ENCODE results near the gene RAB11FIP4.
"Not testable (repeated sequence)": the region's sequence is repeated elsewhere in the genome, so short reads cannot be mapped to it uniquely, and the experiment has no call there.

RAB11FIP4 gene, protein sequence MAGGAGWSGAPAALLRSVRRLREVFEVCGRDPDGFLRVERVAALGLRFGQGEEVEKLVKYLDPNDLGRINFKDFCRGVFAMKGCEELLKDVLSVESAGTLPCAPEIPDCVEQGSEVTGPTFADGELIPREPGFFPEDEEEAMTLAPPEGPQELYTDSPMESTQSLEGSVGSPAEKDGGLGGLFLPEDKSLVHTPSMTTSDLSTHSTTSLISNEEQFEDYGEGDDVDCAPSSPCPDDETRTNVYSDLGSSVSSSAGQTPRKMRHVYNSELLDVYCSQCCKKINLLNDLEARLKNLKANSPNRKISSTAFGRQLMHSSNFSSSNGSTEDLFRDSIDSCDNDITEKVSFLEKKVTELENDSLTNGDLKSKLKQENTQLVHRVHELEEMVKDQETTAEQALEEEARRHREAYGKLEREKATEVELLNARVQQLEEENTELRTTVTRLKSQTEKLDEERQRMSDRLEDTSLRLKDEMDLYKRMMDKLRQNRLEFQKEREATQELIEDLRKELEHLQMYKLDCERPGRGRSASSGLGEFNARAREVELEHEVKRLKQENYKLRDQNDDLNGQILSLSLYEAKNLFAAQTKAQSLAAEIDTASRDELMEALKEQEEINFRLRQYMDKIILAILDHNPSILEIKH

DNA sequence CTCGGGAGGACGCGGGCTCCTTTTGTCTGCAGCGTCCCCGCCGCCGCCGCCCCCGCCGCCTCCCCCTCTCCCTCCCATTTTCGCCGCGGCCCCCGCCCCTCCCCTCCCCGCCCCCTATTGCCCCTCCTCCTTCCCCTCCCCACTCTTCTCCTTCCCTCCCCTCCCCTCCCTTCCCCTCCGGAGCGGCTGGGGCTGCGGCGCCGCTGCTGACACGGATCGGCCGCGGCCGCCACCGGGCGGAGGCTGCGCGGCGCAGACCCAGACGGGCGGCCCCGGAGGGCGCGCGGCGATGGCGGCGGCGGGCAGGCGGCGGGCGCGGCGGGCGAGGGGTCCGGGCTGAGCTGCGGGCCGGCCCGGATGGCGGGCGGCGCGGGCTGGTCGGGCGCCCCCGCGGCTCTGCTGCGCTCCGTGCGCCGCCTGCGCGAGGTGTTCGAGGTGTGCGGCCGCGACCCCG, at the start of gene RAB11FIP4:
Gene RAB11FIP4 (plus strand): TSS at position 180 of the 454 bp plus-strand sequence. CDS start 178 bp downstream, at position 358.
- no peak for DNase-seq

DNA sequence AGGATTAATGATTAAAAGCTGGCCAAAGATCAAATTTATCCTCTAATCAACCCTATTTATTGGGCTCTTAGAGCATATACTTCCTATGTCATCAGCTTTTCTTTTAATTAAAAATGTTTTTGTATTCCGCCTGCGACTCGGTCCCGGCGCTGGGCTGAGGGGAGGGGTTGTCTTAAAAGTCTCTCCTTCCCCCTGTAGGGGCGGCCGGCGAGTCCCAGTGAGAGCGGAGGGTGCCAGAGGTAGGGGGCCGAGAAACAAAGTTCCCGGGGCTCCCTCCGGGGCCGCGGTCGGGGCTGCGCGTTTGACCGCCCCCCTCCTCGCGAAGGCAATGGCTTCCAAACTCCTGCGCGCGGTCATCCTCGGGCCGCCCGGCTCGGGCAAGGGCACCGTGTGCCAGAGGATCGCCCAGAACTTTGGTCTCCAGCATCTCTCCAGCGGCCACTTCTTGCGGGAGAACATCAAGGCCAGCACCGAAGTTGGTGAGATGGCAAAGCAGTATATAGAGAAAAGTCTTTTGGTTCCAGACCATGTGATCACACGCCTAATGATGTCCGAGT, 46.2 kb upstream of the RAB11FIP4 start:
- DNase-seq = not testable (repeated sequence)

DNA sequence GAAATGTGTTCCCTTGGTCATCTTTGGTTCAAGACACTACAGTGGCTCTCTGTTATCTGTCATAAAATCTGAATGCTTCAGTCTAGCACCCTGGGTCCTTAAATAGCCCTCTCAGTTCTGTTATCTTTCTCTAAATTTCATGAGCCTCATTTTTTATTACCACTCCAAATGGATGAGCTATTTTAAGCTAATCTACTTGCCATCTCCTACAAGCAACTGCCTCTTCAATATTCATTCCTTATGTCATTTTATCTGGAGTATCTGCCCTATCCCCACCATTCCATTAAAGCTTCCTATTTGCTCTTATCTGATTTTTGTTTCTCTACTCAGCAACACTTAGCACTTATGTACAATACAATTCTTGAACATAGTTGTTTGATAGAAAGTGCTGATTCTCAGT, 42.0 kb upstream of the RAB11FIP4 start:
- DNase-seq = no peak

DNA sequence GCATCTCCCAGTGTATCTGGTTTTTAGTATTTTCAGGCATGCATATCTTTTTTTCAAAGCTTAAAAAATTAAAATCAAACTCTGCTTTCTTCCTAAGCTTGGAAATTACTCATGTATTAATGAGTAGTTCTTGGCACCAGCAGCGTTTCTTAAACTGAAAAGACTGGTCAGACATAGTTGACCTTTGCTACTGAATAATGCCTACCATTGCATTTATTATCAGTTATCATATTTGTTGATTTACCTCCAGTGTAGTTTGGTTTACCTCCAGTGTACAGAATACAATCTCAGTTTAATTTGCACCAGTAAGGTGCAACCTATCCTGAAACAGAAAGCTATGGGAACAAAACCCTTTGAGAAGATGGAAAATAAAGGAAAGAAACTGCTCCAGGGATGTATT, 35.5 kb upstream of the RAB11FIP4 start:
- DNase-seq = no peak

DNA sequence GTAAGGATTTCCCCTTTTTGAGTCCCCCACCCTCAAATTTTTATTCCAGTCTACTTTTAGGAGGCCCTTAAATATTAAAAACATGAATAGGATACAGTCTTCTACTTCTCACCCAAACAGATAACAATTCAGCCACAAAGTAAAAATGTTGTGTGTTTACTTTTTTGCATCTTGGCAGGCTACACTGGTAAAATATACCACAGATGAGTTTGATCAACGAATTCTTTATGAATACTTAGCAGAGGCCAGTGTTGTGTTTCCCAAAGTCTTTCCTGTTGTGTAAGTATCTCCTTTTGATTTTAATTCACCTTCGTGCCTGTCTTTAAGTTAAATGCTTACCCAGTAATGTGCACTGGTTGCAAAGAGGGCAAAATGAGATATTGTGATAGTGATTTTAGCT, 34.4 kb upstream of the RAB11FIP4 start:
- DNase-seq = no peak

DNA sequence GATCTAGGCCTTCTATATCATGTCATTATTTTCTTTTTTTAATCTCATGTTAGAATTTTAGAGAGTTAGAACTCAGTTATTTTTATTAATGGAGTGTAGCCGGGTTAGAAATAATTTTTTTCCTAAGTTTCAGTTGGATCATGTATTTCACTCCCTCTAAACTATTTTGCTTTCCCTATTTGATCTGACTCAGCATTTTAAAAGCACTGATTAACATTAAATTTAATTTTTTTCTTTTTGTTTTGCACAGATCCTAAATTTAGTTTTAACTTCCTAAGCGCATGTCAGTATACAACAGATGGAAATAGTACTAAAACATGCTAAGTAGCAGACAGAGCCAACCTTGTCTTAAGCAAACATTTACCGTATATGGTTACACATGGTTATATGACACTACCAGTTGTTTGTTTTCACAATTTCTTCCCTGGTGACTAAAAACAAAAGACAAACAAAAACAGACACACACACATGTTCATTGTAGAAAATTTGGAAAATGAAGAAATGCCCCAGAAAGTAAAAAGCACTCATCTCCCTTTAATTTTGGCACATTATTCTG, 33.6 kb upstream of the RAB11FIP4 start:
- DNase-seq = no peak

DNA sequence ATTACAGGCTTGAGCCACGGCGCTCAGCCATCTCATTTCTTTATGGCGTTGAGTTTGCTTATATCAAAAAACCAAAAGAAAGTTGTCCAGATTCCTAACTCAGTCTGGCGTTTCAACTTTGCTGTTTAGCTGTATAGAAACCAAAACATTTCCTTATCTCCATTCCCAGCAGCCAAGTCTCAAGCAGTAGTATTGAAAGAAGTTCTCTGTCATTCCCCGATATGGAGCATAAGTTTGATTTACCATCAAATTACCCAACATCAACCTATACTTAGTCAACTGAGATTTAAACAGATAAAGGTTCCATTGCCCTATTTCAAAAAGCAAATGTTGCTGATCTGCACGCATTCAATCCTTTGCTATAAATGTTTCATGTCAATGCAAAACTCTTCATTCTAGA, 27.5 kb upstream of the RAB11FIP4 start:
- DNase-seq = no peak

DNA sequence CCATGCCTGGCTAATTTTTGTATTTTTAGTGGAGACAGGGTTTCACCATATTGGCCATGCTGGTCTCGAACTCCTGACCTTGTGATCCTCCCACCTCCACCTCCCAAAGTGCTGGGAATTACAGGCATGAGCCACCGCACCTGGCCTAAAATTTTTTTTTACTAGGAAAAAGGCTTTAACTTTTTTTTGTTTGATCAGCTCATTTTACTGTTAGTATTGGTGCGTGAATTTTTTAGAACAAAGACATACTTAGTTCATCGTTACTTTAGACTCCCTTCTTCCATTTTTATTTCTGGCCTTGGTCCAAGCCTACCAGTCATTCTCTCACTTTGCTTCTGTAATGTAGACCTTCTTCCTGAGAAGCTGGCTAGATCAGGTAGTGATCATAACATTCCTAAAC, 25.4 kb upstream of the RAB11FIP4 start:
- no peak for DNase-seq

DNA sequence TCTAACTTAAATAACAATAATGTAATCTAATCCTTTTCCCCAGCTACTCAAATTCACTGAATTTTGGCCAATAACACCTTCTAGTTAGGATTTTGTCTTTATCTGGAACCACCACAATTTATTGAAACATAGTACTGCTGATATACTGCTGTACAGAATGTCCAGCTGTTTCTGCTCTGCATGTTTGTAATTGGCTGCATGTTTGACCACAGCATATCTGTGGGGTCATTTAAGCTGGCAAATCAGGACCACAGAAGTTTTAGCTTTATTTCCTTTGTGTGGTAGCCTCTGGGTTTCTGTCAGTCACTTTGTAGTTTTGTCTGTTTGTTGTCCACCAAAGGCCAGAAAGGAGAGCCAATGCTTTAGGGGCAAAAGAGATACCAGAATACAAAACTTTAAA, 22.2 kb upstream of the RAB11FIP4 start:
- no peak for DNase-seq

DNA sequence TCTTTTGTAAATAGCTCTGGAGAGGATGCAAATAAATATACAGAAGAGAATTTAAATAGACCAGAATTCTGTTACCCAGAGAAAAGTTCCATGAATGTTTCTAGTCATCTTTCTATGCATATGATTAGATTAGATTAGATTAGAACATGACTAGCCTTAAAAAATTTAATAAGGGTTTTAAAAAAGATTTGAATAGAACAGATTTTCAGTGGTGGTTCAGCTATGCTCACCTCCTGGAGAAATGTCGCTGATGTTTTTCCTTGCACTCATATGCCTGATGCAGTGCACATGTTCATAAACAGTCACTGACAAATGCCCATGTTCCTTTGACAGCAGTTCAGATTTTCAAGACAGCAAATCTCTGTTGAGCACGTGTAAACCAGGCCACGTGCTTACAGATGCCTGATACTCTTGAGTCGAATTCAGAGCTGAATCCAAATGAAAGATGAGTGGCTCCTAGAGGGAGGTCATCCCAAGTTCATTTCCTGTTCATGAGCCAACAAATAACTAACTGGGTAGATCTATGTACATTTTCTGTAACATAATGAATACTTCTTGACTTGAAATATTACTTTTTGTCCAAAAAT, 19.9 kb upstream of the RAB11FIP4 start:
- no peak for DNase-seq

DNA sequence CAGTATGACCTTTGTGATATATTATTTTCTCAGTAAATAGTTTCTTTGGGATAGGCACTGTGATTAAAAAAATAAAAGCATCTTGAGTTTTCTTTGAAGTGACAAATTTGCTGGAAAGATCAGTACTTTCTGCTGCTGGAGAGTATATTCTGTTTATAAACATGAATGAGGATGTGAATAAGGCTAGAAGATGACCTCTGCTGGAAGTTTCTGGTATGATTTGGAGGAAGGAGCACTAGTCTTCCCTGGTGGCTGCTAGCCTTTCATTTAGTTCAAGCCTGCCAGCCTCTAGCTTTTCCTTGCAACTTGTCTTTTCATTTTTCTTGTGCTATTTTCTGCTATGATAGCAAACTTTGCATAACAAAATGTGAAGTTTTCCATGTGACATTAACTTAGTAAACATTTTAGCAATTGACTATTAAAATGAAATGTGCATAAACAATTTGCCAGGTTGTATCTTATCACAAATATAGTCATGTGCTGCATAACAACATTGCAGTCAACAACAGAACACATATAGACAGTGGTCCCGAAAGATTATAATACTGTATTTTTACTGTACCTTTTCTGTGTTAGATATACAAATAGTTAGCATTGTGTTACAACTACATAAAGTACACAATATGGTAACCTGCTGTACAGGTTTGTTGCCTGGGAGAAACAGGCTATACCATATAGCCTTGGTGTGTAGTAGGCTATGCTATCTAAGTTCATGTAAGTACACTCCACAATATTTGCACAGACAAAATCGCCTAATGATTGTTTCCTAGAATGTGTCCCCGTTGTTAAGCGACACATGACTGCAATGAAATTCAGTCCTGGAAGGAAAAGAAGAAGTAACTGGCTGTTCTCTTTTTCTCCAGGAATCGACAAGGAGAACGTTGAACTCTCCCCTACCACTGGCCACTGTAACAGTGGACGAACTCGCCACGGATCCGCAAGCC, 18.1 kb upstream of the RAB11FIP4 start:
- DNase-seq = no peak

DNA sequence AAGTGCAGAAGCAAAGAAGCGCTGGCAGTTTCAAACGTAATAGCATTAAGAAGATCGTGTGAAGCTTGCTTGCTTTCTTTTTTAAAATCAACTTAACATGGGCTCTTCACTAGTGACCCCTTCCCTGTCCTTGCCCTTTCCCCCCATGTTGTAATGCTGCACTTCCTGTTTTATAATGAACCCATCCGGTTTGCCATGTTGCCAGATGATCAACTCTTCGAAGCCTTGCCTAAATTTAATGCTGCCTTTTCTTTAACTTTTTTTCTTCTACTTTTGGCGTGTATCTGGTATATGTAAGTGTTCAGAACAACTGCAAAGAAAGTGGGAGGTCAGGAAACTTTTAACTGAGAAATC, 17.4 kb upstream of the RAB11FIP4 start:
- DNase-seq = no peak

DNA sequence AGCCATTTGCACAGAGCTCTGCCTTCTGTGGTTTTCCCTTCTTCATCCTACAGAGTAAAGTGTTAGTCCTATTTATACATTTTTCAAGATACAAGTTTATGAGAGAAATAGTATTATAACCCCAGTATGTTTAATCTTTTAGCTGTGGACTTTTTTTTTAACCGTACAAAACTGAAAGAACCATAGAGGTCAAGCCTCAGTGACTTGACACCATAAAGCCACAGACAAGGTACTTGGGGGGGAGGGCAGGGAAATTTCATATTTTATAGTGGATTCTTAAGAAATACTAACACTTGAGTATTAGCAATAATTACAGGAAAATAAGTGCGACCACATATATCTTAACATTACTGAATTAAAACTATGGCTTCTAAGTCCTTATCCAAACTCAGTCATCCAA, 17.0 kb upstream of the RAB11FIP4 start:
- DNase-seq = no peak

DNA sequence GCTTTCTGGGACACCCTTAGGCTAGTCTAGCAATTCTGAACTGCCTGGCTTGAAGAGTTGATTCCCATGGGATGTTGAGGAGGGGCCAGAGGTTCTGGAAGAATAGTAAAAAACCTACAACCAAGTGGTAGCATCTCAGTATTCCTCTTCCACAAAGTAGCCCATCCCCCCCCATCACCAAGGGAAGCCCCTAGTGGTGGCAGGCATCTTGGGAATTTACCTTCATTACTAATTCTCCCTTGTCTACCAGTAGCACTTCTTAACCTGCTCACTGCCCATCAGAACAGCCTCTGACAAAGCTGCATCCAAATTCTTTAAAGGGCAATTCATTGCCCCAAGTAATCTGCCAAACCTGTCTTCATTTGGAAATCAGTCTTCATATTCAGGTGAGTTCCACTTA, 12.8 kb upstream of the RAB11FIP4 start:
- DNase-seq = no peak

DNA sequence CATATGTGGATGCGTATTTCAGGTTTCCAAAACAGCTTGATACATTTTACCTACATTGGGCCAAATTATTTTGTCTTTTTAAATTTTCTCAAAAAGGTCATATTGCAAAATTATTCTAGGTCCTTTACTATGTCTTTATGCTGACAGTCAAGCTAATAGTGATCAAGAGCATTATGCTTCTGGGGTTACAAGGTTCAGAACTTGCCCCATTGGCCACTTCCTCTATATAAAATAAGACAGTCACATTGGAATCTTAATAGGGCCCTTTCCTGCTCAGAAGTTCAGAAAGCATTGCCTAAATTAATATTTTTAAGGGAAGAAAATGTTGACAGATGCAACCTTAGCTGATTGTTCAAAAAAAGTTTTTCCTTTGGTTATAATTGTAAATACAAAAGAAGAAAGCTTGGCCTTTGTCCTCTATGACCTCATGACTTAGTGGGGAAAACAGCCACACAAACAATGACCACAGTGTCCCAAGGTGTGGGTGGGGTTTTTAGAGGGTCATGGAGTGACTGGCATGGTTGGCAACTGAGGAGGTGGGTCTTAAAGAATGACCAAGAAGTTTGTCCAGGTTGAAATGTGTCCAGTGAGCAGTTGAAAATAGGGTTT, 11.8 kb upstream of the RAB11FIP4 start:
- no peak for DNase-seq

DNA sequence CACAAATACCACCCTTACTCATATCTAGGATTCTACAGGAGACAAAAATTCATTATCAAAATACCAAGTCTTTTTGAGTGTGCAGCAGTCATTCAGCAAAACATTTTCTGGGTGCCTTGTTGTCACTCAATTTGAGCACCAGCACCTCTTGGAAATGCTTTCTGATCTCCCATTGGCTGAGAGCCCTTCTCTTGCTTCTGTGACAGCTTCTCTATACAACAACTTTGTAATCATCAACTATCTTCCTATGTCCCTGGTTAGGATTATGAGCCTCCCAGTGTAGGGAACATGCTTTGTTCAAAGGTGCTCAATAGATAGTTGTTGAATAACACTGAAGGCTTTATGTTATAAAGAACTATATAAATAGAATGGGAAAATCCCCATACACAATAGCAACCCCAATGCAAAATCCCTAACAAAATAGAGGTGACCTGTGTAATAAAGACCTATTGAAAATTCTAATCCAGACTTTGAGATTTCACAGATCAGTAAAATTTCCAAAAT, 10.3 kb upstream of the RAB11FIP4 start:
- no peak for DNase-seq

DNA sequence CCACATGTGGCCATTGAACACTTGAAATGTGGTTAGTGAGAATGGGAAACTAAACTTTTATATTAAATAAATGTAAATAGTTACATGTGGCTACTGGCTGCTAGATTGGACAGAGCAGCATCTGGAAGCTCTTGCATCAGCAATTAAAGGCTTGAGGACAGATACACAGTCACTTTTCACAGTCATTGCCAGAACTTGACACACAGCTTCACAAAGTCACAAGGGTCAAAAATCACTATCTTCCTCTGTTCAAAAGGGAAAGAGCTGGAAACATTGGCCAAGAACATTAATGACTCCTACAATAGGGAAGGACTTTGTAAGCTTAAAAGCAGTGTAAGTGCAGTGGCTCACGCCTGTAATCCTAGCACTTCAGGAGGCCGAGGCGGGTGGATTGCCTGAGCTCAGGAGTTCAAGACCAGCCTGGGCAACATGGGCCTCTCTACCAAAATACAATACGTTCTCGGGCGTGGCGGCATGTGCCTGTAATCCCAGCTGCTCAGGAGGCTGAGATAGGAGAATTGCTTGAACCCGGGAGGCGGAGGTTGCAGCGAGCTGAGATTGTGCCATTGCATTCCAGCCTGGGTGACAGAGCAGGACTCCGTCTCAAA, 8.7 kb upstream of the RAB11FIP4 start:
- DNase-seq = not testable (repeated sequence)

DNA sequence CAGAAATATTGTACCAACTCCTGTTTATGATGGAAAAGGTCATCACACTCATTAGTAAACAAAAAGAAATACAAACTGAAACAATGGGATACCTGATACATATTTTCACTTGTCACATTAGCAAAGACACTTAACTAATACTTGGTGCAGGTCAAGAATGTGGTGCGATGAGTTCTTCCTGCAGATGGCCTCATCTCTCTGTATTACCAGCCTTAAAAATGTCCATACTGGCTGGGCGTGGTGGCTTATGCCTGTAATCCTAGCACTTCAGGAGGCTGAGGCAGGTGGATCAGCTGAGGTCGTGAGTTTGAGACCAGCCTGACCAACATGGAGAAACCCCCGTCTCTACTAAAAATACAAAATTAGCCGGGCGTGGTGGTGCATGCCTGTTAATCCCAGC, 8.0 kb upstream of the RAB11FIP4 start:
- not testable (repeated sequence) for DNase-seq

DNA sequence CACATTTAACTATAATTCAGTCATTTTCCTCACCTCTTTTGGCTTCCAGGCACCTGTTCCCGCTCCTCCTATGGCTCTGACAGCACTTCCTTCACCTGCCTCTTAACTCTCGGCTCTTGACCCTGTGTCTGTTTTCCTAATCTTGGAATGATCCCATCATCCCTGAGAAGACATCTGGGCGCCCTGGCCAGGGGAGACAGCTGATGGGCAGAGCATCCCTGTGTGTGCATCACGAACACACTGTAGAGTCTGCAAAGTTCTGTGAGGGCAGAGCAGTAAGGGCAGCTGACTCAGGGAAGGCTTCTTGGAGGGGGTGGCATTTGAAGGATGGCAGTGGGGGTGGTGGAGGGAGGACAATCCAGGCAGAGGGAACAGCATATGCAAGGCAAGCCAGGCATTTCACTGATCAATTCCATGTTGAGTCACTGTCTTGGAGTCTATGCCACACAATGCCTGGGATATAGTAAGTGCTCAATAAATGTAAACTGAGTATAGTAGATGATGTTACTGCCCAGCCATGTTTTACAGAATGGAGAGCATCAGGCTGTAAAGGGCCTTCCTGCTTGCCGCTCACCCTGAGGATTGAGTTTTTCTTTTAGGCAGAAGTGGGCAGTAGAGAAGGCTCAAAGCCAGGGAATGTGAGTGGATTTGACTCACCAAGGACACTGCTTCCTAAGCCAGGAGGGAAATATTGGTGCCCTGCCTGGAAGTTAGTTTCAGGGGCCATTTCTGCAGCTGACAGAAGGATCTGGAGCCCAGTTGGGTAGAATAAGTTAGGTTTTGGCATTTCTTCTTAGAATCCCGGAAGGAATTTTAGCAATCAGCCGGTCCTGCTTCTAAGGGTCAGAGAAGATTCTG, 5.8 kb upstream of the RAB11FIP4 start:
- DNase-seq = no peak

DNA sequence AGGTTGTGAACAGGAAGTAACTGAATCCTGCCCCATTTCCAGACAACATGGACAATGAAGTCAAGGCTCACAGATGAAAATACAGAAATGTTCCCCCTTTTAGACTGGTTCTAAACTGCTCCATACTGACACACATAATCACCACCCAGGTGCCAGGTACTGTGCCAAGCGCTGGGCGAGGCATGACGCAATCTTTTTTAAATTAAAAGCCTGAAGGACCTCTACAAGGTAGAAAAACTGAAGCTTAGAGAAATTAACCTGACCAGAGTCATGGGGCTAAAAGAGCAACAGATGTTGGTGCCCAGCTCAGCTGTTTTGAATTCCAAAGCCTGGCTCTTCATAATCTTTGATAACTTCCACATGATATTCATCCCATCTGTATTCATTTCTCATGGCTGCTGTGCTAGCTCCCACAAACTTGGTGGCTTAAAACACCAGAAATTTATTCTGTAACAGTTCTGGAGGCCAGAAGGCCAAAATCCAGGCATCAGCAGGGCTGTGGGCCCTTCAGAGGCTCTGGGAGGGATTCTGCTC, 4.9 kb upstream of the RAB11FIP4 start:
- DNase-seq = no peak

All from activated effector memory CD4-positive, alpha-beta T cell treated with anti-CD3 and anti-CD28 coated beads, Interleukin-2, amount 50 U/mL, for 16 hours (primary cell).